Mammary epithelial cell (primary cell): Measurements from ENCODE around the gene CHN2.

ENCODE experiments used
- EZH2 ChIP-seq: IDR thresholded peaks from 2 replicates; pipeline ENCODE4 v1.6.1; 2012; ENCODE audit warnings: low read length, inconsistent platforms, borderline replicate concordance
- TF ChIP-seq, protein P1 (sequence below), 2 donors: IDR thresholded peaks in 1 of 2; conservative IDR thresholded peaks in 1 of 2; 2 replicates each; pipeline ENCODE4 v1.5.1; 2011 to 2012; ENCODE audit warnings: inconsistent platforms in 2 of 2, low read length in 2 of 2, mild to moderate bottlenecking in 2 of 2, control low read depth in 1 of 2, low read depth in 1 of 2; ENCODE audit not compliant: insufficient read depth in 1 of 2; ENCODE audit errors: extremely low read depth in 1 of 2

DNA sequence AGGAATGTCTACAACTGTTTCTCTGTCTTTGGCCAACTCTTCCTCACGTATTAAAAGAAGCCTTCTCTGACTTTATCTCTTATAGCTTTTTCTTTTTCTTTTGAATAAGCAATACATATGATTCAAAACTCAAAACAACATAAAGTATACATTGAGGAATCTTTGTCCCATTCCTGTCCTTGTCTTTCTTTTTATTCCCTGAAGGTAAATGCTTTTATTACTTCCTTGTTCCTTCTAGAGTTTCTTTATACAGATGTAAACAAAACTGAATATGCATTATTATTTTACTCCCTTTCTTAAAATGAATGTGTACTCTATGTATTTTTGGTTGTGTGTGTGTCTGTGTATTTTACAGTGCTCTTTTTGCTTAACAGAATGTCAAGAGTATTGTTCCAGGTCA lies 170.1 kb downstream of the CHN2 start:
- TF ChIP-seq, protein P1, sequence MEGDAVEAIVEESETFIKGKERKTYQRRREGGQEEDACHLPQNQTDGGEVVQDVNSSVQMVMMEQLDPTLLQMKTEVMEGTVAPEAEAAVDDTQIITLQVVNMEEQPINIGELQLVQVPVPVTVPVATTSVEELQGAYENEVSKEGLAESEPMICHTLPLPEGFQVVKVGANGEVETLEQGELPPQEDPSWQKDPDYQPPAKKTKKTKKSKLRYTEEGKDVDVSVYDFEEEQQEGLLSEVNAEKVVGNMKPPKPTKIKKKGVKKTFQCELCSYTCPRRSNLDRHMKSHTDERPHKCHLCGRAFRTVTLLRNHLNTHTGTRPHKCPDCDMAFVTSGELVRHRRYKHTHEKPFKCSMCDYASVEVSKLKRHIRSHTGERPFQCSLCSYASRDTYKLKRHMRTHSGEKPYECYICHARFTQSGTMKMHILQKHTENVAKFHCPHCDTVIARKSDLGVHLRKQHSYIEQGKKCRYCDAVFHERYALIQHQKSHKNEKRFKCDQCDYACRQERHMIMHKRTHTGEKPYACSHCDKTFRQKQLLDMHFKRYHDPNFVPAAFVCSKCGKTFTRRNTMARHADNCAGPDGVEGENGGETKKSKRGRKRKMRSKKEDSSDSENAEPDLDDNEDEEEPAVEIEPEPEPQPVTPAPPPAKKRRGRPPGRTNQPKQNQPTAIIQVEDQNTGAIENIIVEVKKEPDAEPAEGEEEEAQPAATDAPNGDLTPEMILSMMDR (conservative IDR thresholded peaks at IDR 0.05 in 1 of 2, IDR thresholded peaks at IDR 0.05 in 1 of 2; ENCODE audit: extremely low read depth in 1 of 2, insufficient read depth in 1 of 2, low read depth in 1 of 2, low read length in 2 of 2): no peak
- no peak for TF ChIP-seq EZH2
